Myocyte (in vitro differentiated cells): ENCODE data around the gene DDX19B. TPM values are rescaled to one million over a fixed set of nuclear protein-coding genes. Genes with fewer than 3 reads are reported as not detected.
A peak's percentile ranks its signal among the peaks of the same experiment; 100 is the strongest.
"Not testable (repeated sequence)": the region's sequence is repeated elsewhere in the genome, so short reads cannot be mapped to it uniquely, and the experiment has no call there.

Experiments used
- DNase-seq: peaks from one replicate; pipeline ENCODE4 v3.0.0-alpha.2; 2012; ENCODE audit warnings: low read depth
- polyA plus RNA-seq: library from polyadenylated mRNA; unstranded; fragments of >200 nt; gene quantifications from one replicate; pipeline ENCODE4 v1.2.1, GENCODE V29; 2012; ENCODE audit warnings: missing spikeins
- total RNA-seq: library from RNA; depleted of rRNA; stranded (reverse); fragments of >200 nt; gene quantifications from 2 replicates; pipeline ENCODE4 v1.2.3, GENCODE V29; 2014

Gene DDX19B
- total RNA-seq, result 20.7 and 22.3 TPM in 2 replicates
- polyA plus RNA-seq, result 26.6 TPM

GRCh38 chr16:70298988-70299938 is at the start of gene DDX19B:
DDX19B (plus strand) TSS chr16:70299186; CDS start chr16:70299298, 112 bp downstream.
- peak; percentile 79 for DNase-seq

GRCh38 chr16:70249697-70250096 is 49.3 kb upstream of the DDX19B start:
- not testable (repeated sequence) for DNase-seq

- DNase-seq, result peak; percentile 56
These were observed 48.0 kb upstream of the DDX19B start for GRCh38 chr16:70250748-70251628.

GRCh38 chr16:70251629-70252354 is 47.2 kb upstream of the DDX19B start, which contains the start of gene EXOSC6:
EXOSC6 (minus strand) TSS chr16:70251940; CDS start chr16:70251900, 40 bp downstream.
- DNase-seq, result peak; percentile 95

GRCh38 chr16:70252355-70252988 is 46.5 kb upstream of the DDX19B start:
- DNase-seq, result no peak

GRCh38 chr16:70253291-70254106 is 45.5 kb upstream of the DDX19B start:
- DNase-seq, result peak; percentile 46

GRCh38 chr16:70254180-70254964 is 44.6 kb upstream of the DDX19B start:
- peak; percentile 18 for DNase-seq

- no peak for DNase-seq
These were observed 44.1 kb upstream of the DDX19B start for GRCh38 chr16:70254965-70255286.

- no peak for DNase-seq
These were observed 43.4 kb upstream of the DDX19B start for GRCh38 chr16:70255574-70255973.

GRCh38 chr16:70257391-70257790 is 41.6 kb upstream of the DDX19B start:
- peak; percentile 37 for DNase-seq

- DNase-seq, result no peak
These were observed 40.9 kb upstream of the DDX19B start for GRCh38 chr16:70258065-70258464.

GRCh38 chr16:70258946-70259345 is 40.0 kb upstream of the DDX19B start:
- no peak for DNase-seq

GRCh38 chr16:70259903-70260302 is 39.1 kb upstream of the DDX19B start:
- DNase-seq, result not testable (repeated sequence)

- DNase-seq, result peak; percentile 49
These were observed 31.5 kb upstream of the DDX19B start for GRCh38 chr16:70267516-70267915.

GRCh38 chr16:70267922-70268321 is 31.1 kb upstream of the DDX19B start:
- DNase-seq, result not testable (repeated sequence)

- no peak for DNase-seq
These were observed 29.5 kb upstream of the DDX19B start for GRCh38 chr16:70269471-70269870.

GRCh38 chr16:70270176-70270575 is 28.8 kb upstream of the DDX19B start:
- no peak for DNase-seq

GRCh38 chr16:70271696-70272095 is 27.3 kb upstream of the DDX19B start:
- no peak for DNase-seq

GRCh38 chr16:70276392-70276791 is 22.6 kb upstream of the DDX19B start:
- no peak for DNase-seq
